Measurements from ENCODE around the gene FHOD1.
A peak's percentile ranks its signal among the peaks of the same experiment; 100 is the strongest.

The FHOD1 gene

DNA sequence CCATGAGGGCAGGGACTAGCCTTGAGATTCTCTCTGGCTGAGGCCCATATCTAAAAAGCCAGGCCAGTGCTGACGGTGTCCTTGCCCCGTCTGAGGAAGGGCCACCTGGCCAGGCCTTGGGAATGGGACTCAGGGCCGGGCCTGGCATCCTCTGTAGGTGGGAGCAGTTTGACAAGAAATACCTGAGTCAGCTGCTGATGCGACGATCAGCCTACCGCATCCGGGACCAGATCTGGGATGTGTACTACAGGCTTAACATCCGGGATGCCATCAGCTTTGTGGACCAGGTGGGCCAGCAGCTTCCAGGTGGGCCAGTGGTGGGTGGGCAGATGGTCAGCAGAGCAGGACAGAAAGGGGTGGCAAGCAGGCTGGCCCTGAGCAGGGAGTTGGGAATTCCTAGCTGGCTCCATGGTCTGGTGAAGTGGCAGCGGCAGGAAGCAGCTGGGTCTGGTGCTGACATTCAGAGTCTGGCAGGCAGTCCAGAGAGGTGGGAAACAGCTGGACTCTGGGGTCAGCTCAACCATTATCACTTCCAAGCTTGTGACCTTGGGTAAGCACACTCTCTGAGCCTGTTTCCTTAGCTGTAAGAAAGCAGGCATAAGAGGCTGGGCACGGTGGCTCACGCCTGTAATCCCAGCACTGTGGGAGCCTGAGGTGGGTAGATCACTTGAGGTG, 11.0 kb upstream of the FHOD1 start:
- Histone ChIP-seq H3K9me3 (ENCODE audit: control insufficient read depth, insufficient read depth, low read length) (no peaks in the 10 kb centered on the region), H3K36me3 (ENCODE audit: control insufficient read depth, insufficient read depth, low read length) (peaks cover 3% of the 10 kb centered on the region; the same call in 1 of the 2 replicates), H3K4me1 (ENCODE audit: control insufficient read depth, insufficient read depth, low read length) (no peaks in the 10 kb centered on the region; the same call in 1 of the 2 replicates), H3K27me3 (ENCODE audit: control insufficient read depth, insufficient read depth, low read length) (no peaks in the 10 kb centered on the region), H3K27ac (ENCODE audit: low read length) (no peak overlapping the region), H3K4me3 (ENCODE audit: low read length) (no peak overlapping the region)
- WGBS (ENCODE audit: insufficient coverage, insufficient read length): no CpG with 5 or more reads among the region's 11 CpGs
- no peak for DNase-seq (ENCODE audit: low read depth, low spot score)

DNA sequence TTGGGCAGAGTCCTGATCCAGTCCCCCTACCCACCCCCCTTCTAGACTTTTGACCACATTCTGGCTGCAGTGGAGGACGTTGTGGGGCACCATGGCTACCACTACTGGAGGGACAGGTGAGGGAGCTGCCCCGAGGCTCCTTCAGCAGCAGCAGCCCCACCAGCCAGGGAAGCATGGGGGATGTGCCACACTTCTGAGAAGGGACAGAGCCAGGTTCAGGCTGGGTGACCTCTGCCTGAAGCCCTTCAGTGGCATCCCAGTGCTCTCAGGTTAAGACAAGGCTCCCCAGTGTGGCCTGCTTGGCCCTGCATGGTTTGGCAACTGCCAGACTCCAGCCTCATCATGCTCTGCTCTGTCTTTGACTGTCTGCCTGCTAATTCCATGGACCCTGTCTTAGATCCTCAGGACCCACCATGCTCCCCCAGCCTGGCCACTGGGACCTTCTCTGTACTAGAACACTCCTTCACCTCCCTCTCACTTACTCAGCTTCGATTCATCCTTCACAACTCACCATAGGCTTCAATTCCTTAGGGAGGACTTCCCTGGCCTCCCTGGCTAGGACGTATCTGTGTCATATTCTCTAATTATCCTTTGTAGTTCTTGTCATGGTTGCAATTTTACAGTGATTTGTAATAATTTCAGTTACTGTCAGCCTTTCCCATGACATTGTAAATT, 10.3 kb upstream of the FHOD1 start:
- H3K27ac ChIP-seq (ENCODE audit: low read length): no peak overlapping the region
- H3K36me3 ChIP-seq (ENCODE audit: control insufficient read depth, insufficient read depth, low read length): peaks cover 3% of the 10 kb centered on the region; the same call in 1 of the 2 replicates
- WGBS (ENCODE audit: insufficient coverage, insufficient read length): no CpG with 5 or more reads among the region's 4 CpGs
- H3K9me3 ChIP-seq (ENCODE audit: control insufficient read depth, insufficient read depth, low read length): no peaks in the 10 kb centered on the region
- H3K4me1 ChIP-seq (ENCODE audit: control insufficient read depth, insufficient read depth, low read length): no peaks in the 10 kb centered on the region; the same call in 1 of the 2 replicates
- H3K27me3 ChIP-seq (ENCODE audit: control insufficient read depth, insufficient read depth, low read length): no peaks in the 10 kb centered on the region
- no peak overlapping the region for H3K4me3 ChIP-seq (ENCODE audit: low read length)
- no peak for DNase-seq (ENCODE audit: low read depth, low spot score)

DNA sequence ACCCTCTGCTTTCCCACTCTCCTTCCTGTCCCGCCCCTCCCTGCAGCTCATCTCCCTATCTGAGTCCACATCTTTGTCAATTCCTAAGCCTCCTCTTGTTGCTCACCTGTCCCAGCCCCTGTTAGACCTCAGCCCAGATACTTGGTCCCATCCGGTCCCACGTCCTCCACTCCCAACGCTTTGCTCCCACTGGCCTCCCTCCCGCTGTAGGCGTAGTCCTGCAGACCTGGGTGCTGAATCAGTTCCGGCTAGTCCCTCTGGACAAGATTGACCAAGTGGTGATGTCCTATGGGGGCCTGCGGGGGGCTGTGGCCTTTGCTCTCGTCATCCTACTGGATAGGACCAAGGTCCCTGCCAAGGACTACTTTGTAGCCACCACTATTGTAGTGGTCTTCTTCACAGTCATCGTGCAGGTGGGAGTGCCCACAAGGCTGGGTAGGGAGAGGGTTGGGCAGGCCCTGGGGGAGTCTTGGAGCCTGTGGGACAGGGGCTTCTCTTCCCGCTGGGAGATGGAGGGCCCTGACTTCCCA, 9.5 kb upstream of the FHOD1 start:
- Histone ChIP-seq H3K4me1 (ENCODE audit: control insufficient read depth, insufficient read depth, low read length) (no peaks in the 10 kb centered on the region; the same call in 1 of the 2 replicates), H3K4me3 (ENCODE audit: low read length) (no peak overlapping the region), H3K9me3 (ENCODE audit: control insufficient read depth, insufficient read depth, low read length) (no peaks in the 10 kb centered on the region), H3K27ac (ENCODE audit: low read length) (no peak overlapping the region), H3K36me3 (ENCODE audit: control insufficient read depth, insufficient read depth, low read length) (peaks cover 3% of the 10 kb centered on the region; the same call in 1 of the 2 replicates), H3K27me3 (ENCODE audit: control insufficient read depth, insufficient read depth, low read length) (no peaks in the 10 kb centered on the region)
- WGBS (ENCODE audit: insufficient coverage, insufficient read length): no CpG with 5 or more reads among the region's 11 CpGs
- DNase-seq (ENCODE audit: low read depth, low spot score): no peak

DNA sequence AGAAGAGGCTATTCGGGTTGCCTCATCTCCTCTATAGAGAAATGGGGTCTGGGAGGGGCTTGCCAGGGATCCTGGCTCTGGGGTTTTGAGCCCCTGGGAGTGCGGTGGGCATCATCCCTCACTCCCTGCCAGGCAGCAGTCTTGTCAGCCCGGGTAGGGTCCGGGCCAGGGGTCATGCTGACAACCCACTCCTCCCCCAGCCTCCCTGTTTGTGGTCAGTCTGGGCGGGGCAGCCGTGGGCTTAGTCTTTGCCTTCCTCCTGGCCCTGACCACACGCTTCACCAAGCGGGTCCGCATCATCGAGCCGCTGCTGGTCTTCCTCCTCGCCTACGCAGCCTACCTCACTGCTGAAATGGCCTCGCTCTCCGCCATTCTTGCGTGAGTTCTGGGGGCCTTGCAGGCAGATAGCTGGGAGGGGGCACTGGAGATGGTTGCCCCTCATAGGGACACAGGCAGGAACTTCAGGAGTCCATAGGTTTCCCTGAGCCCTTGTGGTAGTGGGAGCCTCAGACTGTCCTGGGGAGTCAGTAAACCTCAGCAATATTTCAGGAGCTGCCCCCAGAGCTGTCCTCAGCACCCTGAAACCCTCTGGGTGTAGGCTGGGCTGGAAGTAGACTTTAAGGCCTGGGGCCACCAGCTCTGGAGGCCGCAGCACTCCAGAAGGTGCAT, 8.4 kb upstream of the FHOD1 start:
- Histone ChIP-seq H3K27me3 (ENCODE audit: control insufficient read depth, insufficient read depth, low read length) (no peaks in the 10 kb centered on the region), H3K27ac (ENCODE audit: low read length) (no peak overlapping the region), H3K36me3 (ENCODE audit: control insufficient read depth, insufficient read depth, low read length) (peaks cover 3% of the 10 kb centered on the region; the same call in 1 of the 2 replicates), H3K4me3 (ENCODE audit: low read length) (no peak overlapping the region), H3K9me3 (ENCODE audit: control insufficient read depth, insufficient read depth, low read length) (no peaks in the 10 kb centered on the region), H3K4me1 (ENCODE audit: control insufficient read depth, insufficient read depth, low read length) (no peaks in the 10 kb centered on the region; the same call in 1 of the 2 replicates)
- no peak for DNase-seq (ENCODE audit: low read depth, low spot score)
- WGBS (ENCODE audit: insufficient coverage, insufficient read length): no CpG with 5 or more reads among the region's 17 CpGs

DNA sequence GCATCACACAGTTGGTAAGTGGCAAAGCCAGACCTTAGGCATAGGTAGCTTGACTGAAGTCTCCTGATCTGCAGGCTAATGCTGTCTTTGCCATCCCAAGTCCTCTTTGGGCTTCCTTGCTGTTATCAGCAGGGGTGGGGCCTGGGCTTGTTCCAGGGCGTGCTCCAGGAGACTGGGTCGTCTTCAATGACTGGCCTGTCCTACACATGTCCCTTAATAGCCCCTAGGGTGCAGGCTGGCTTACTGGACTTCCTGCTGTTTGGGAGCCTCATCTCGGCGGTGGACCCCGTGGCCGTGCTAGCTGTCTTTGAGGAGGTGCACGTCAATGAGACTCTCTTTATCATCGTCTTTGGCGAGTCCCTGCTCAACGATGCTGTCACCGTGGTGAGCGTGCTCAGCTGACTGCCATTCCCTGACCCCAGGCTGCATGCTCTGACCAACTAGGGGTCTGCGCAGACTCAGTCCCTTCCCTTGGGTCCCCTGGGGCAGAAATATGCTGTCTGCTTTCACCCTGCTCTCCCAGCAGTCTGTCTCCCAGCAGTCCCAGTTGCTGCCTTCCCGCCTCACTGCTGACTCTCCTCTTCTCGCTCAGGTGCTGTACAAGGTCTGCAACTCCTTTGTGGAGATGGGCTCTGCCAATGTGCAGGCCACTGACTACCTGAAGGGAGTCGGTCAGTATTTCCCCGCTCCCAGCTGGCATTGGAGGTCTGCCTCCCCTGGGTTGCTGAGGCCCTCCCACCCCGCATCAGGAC, 7.7 kb upstream of the FHOD1 start:
- WGBS (ENCODE audit: insufficient coverage, insufficient read length): no CpG with 5 or more reads among the region's 18 CpGs
- Histone ChIP-seq H3K36me3 (ENCODE audit: control insufficient read depth, insufficient read depth, low read length) (peaks cover 3% of the 10 kb centered on the region; the same call in 1 of the 2 replicates), H3K27ac (ENCODE audit: low read length) (no peak overlapping the region), H3K9me3 (ENCODE audit: control insufficient read depth, insufficient read depth, low read length) (no peaks in the 10 kb centered on the region), H3K4me1 (ENCODE audit: control insufficient read depth, insufficient read depth, low read length) (peaks cover under 1% of the 10 kb centered on the region), H3K27me3 (ENCODE audit: control insufficient read depth, insufficient read depth, low read length) (no peaks in the 10 kb centered on the region), H3K4me3 (ENCODE audit: low read length) (no peak overlapping the region)
- no peak for DNase-seq (ENCODE audit: low read depth, low spot score)

DNA sequence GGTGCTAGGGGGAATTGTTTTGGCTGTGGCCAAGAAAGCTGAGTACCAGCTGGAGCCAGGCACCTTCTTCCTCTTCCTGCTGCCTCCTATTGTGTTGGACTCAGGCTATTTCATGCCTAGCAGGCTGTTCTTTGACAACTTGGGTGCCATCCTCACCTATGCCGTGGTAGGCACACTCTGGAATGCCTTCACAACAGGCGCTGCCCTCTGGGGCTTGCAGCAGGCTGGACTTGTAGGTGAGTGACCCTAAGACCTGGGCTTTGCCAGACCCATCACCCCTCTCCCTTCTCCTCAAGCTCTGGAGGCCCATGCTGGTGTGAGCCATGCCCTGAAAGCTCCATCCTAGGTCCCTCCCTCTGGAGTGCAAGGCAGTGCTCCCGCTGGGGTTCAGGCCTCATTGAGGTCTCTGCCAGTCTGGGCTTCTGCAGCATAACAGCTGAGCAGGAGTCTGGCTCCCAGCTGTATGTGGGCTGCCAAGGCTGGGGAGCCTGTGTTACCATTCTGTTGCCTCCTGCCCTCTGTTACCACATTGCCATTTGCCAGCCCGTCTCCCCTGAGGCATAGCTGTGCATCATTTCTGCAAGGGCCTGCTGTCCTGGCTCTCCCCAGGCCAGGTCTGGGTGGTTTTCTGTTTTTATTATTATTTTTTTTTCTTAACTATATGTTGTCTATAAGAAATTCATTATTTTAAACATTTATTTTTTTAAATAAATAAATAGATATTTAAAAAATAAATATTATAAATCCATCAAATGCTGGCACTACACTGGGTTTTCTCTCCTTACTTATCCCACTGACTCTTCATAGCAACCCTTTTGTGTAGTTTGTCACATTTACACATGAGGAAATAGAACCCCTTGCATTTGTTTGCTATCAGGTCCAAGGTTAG, 5.6 kb upstream of the FHOD1 start:
- Histone ChIP-seq H3K27ac (ENCODE audit: low read length) (no peak overlapping the region), H3K4me3 (ENCODE audit: low read length) (no peak overlapping the region), H3K4me1 (ENCODE audit: control insufficient read depth, insufficient read depth, low read length) (peaks cover 7% of the 10 kb centered on the region; the same call in 1 of the 2 replicates), H3K27me3 (ENCODE audit: control insufficient read depth, insufficient read depth, low read length) (peaks cover 2% of the 10 kb centered on the region), H3K9me3 (ENCODE audit: control insufficient read depth, insufficient read depth, low read length) (no peaks in the 10 kb centered on the region), H3K36me3 (ENCODE audit: control insufficient read depth, insufficient read depth, low read length) (no peaks in the 10 kb centered on the region)
- no CpG with 5 or more reads among the region's 4 CpGs for WGBS (ENCODE audit: insufficient coverage, insufficient read length)
- no peak for DNase-seq (ENCODE audit: low read depth, low spot score)

DNA sequence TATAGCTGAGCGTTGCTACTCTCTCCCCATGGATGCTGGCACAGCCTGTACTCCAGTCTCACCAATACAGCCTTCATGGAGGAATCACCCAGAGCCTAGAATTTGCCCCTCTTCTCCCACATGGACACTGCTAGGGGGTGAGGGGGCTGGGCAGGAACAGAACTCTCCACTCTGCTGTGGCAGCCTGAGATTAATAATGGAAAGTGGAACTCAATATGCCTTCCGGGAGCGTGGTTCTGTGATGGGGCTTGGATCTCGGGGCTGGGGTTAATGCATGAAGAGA, 2.7 kb upstream of the FHOD1 start:
- no peak overlapping the region for H3K4me3 ChIP-seq (ENCODE audit: low read length)
- peaks cover 15% of the 10 kb centered on the region for H3K4me1 ChIP-seq (ENCODE audit: control insufficient read depth, insufficient read depth, low read length)
- H3K9me3 ChIP-seq (ENCODE audit: control insufficient read depth, insufficient read depth, low read length): no peaks in the 10 kb centered on the region
- H3K36me3 ChIP-seq (ENCODE audit: control insufficient read depth, insufficient read depth, low read length): no peaks in the 10 kb centered on the region
- peaks cover 2% of the 10 kb centered on the region for H3K27me3 ChIP-seq (ENCODE audit: control insufficient read depth, insufficient read depth, low read length)
- no peak for DNase-seq (ENCODE audit: low read depth, low spot score)
- H3K27ac ChIP-seq (ENCODE audit: low read length): no peak overlapping the region
- WGBS (ENCODE audit: insufficient coverage, insufficient read length): no CpG with 5 or more reads among the region's 4 CpGs

DNA sequence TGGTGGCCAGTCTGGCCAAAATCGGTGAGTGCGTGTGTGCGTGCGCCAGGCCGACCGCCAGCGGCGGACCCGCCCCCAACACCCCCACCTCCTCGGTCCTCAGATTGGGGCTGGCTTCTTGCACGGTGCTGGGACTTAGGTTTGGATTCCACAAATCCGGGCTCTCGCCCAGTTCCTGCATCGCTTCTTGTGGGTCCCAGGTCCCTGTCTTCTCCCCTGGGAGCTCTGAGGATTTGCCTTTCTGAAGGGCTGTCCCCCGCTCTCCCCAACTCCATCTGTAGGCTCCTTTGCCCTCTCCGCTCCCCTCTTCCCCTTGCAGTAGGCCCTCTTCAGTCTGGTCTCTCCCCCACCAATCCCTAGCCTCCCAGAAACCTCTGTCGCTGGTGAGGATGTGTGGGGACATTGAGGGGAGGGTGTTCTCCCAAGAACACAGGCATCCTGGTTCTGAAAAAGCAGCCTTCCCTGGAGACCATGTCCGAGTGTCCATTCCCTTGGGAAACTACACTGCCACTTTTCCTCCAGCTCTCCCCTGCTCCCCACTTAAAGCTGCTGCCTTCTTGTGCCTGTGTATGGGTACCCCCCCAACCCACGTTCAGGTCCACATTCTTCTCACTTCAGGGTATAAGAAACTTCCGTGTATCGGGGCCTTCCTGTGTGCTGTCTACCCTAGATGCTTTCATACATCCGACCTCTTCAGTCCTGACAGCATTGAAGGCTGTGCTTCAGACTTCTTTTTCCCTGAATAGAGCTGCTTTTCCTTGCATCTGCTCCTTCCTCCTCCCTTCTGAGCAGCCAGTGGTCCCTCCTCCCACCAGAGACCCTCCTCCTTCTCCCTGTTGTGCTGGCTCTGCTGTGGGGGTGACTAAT, 2.1 kb upstream of the FHOD1 start:
- DNase-seq (ENCODE audit: low read depth, low spot score): no peak
- Histone ChIP-seq H3K36me3 (ENCODE audit: control insufficient read depth, insufficient read depth, low read length) (no peaks in the 10 kb centered on the region), H3K9me3 (ENCODE audit: control insufficient read depth, insufficient read depth, low read length) (no peaks in the 10 kb centered on the region), H3K4me1 (ENCODE audit: control insufficient read depth, insufficient read depth, low read length) (peaks cover 15% of the 10 kb centered on the region), H3K27ac (ENCODE audit: low read length) (no peak overlapping the region), H3K27me3 (ENCODE audit: control insufficient read depth, insufficient read depth, low read length) (peaks cover 2% of the 10 kb centered on the region), H3K4me3 (ENCODE audit: low read length) (peak overlapping the region; percentile 65; the same call in 1 of the 2 replicates)
- WGBS (ENCODE audit: insufficient coverage, insufficient read length): no CpG with 5 or more reads among the region's 22 CpGs
